Activated naive CD4-positive, alpha-beta T cell treated with anti-CD3 and anti-CD28 coated beads, Interleukin-2, amount 10 ng/mL, durations not matched to agents 5 hours and 36 hours (primary cell): ENCODE data around the gene SLC34A1. TPM values are rescaled to one million over a fixed set of nuclear protein-coding genes. Genes with fewer than 3 reads are reported as not detected.

Source experiments
- total RNA-seq, 2 experiments: library from RNA; stranded (reverse); gene quantifications; one replicate each; pipeline ENCODE4 v1.2.3, GENCODE V29; 2021

The SLC34A1 gene
- under 1 TPM; 0.38 to 0.43 TPM for total RNA-seq

GRCh38 chr5:177384134-177384533, at the start of gene SLC34A1:
TSS of gene SLC34A1 (plus strand) at chr5:177384434. CDS start at chr5:177385742, 1,308 bp downstream.

GRCh38 chr5:177351392-177352329, 32.6 kb upstream of the SLC34A1 start, which contains the start of gene LMAN2:
TSS of gene LMAN2 (minus strand) at chr5:177351668. CDS start at chr5:177351647, 21 bp downstream.

GRCh38 chr5:177357459-177358351, 26.5 kb upstream of the SLC34A1 start, which contains the start of gene RGS14:
TSS of gene RGS14 (plus strand) at chr5:177357924. CDS start at chr5:177358025, 101 bp downstream.

GRCh38 chr5:177399997-177400868, 16.0 kb downstream of the SLC34A1 start, which contains the start of gene PFN3:
TSS of gene PFN3 (minus strand) at chr5:177400661. CDS start at chr5:177400576, 85 bp downstream.

GRCh38 chr5:177409043-177409801, 25.0 kb downstream of the SLC34A1 start, which contains the start of gene F12:
TSS of gene F12 (minus strand) at chr5:177409564. CDS start at chr5:177409527, 37 bp downstream.

GRCh38 chr5:177426566-177427210, 42.5 kb downstream of the SLC34A1 start, which contains the start of gene GRK6:
TSS of gene GRK6 (plus strand) at chr5:177426676. CDS start at chr5:177426846, 170 bp downstream.

GRCh38 chr5:177446200-177447065, 62.2 kb downstream of the SLC34A1 start, which contains the start of gene PRR7:
TSS of gene PRR7 (plus strand) at chr5:177446814. CDS start at chr5:177455068, 8,254 bp downstream.

Other genes starting within 250 kb of the SLC34A1 start
- gene RAB24, start 80.7 kb upstream of the SLC34A1 start, total RNA-seq, result 10 to 100 TPM; 43.4 to 43.8 TPM
- 100 to 1,000 TPM; 107 to 112 TPM for gene PRELID1, start 80.6 kb upstream of the SLC34A1 start, total RNA-seq
- 10 to 100 TPM; 72.1 to 73.2 TPM for gene MXD3, start 72.5 kb upstream of the SLC34A1 start, total RNA-seq
- 100 to 1,000 TPM; 103 to 109 TPM for gene LMAN2, start 32.8 kb upstream of the SLC34A1 start, total RNA-seq
- gene RGS14, start 26.5 kb upstream of the SLC34A1 start, total RNA-seq, result 100 to 1,000 TPM; 118 to 121 TPM
- not detected for gene PFN3, start 16.2 kb downstream of the SLC34A1 start, total RNA-seq
- gene F12, start 25.1 kb downstream of the SLC34A1 start, total RNA-seq, result under 1 TPM; 0.68 to 0.70 TPM
- gene GRK6, start 42.2 kb downstream of the SLC34A1 start, total RNA-seq, result 100 to 1,000 TPM; 246 to 250 TPM
- 1 to 10 TPM; 8.4 to 8.7 TPM for gene PRR7, start 62.4 kb downstream of the SLC34A1 start, total RNA-seq
- gene DBN1, start 89.2 kb downstream of the SLC34A1 start, total RNA-seq, result 1 to 10 TPM; 4.7 to 5.0 TPM
- 10 to 100 TPM; 26.6 to 27.3 TPM for gene PDLIM7, start 113.2 kb downstream of the SLC34A1 start, total RNA-seq
- 1 to 10 TPM; 2.1 to 3.3 TPM for gene DOK3, start 125.4 kb downstream of the SLC34A1 start, total RNA-seq
- 100 to 1,000 TPM in 1 of 2 experiments, 10 to 100 TPM in 1; 98.2 to 101 TPM for gene DDX41, start 132.5 kb downstream of the SLC34A1 start, total RNA-seq
- 100 to 1,000 TPM; 109 to 112 TPM for gene FAM193B, start 170.1 kb downstream of the SLC34A1 start, total RNA-seq
- 100 to 1,000 TPM; 102 to 109 TPM for gene TMED9, start 207.8 kb downstream of the SLC34A1 start, total RNA-seq
- gene B4GALT7, start 215.7 kb downstream of the SLC34A1 start, total RNA-seq, result 10 to 100 TPM; 23.5 to 25.2 TPM